Measurements from ENCODE around the gene TTC32.

Gene TTC32

DNA sequence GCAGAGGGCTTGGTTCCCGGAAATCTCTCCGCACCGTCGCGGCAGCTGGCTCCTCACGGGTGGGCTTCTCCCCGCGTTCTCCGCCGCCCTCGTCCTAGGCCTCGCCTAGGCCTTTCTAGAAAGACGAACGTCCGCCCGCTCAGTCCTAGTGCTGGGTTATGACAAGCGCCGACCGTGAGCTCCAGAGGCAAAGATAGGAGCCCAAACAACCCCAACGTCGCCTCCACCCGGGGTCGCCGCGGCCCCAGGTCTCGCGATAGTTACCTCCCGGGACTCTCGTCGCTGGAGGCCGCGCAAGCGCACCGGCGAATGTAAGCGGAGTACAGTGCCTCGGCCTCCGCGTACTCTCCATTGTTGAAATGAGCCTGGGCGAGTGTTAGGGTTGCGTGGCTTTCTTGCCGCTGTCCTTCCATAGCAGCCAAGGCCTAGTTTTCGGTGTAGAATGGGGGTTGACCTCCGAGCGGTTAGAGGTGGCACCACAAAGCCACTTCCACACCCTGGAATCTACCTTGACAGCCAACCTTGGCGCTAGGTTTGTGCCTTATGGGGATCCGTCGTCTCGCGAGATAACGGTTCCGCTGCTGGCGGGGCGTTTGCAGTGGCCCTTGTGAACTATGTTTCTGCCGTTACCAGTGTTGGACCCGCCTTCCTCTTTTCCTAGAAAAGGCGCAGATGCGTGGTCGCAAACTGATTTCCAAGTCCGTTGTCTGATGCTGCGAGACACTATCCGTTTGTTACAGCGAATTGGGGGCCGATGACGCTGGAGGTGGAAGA lies at the start of gene TTC32:
TSS of gene TTC32 (minus strand) at position 542 of the 774 bp plus-strand sequence. CDS start at position 413, 129 bp downstream.
- TF ChIP-seq, protein P1, sequence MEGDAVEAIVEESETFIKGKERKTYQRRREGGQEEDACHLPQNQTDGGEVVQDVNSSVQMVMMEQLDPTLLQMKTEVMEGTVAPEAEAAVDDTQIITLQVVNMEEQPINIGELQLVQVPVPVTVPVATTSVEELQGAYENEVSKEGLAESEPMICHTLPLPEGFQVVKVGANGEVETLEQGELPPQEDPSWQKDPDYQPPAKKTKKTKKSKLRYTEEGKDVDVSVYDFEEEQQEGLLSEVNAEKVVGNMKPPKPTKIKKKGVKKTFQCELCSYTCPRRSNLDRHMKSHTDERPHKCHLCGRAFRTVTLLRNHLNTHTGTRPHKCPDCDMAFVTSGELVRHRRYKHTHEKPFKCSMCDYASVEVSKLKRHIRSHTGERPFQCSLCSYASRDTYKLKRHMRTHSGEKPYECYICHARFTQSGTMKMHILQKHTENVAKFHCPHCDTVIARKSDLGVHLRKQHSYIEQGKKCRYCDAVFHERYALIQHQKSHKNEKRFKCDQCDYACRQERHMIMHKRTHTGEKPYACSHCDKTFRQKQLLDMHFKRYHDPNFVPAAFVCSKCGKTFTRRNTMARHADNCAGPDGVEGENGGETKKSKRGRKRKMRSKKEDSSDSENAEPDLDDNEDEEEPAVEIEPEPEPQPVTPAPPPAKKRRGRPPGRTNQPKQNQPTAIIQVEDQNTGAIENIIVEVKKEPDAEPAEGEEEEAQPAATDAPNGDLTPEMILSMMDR (IDR thresholded peaks at IDR 0.05) = peak; percentile 45
- H3K27me3 ChIP-seq (ENCODE audit: control insufficient read depth, insufficient read depth, low read length) = no peaks in the 10 kb centered on the region

DNA sequence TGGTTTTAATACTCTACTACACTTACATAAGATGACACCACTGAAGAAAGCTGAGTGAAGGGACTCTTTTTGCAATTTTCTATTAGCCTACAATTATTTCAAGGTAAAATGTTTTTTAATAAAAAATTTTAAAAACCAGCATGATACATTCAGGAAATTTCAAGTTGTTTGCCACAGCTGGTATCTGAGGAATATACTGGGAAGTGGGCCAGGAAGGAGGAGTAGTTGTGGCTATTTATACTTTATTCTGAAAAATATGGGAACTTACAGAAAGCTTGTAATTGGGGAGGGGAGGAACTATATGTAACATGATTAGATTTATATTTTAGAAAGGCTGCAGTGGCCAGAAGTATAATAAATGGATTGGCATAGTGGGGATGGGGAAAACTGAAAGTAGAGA lies 47.3 kb upstream of the TTC32 start:
- Histone ChIP-seq H3K9ac (no peak overlapping the region), H2AFZ (no peak overlapping the region), H3K4me3 (ENCODE audit: low read depth, low read length) (no peak overlapping the region), H3K36me3 (ENCODE audit: control insufficient read depth, insufficient read depth, low read length) (no peaks in the 10 kb centered on the region), H3K4me2 (ENCODE audit: low read length) (no peak overlapping the region), H3K27me3 (ENCODE audit: control insufficient read depth, insufficient read depth, low read length) (no peaks in the 10 kb centered on the region), H3K79me2 (no peaks in the 10 kb centered on the region), H3K4me1 (no peaks in the 10 kb centered on the region), H3K27ac (no peak overlapping the region), H3K9me3 (ENCODE audit: control insufficient read depth, low read length) (no peaks in the 10 kb centered on the region)
- TF ChIP-seq, protein P1 (IDR thresholded peaks at IDR 0.05) = no peak

More for the DNA sequence above, at the start of gene TTC32:
- Histone ChIP-seq H2AFZ (peak within 1 kb of the TSS; percentile 96), H3K79me2 (peaks cover 21% of the 10 kb centered on the region), H3K4me2 (ENCODE audit: low read length) (peak within 1 kb of the TSS; percentile 71), H3K4me1 (peaks cover 9% of the 10 kb centered on the region), H3K27ac (peak within 1 kb of the TSS; percentile 91), H3K4me3 (ENCODE audit: low read depth, low read length) (peak within 1 kb of the TSS; percentile 94), H3K36me3 (ENCODE audit: control insufficient read depth, insufficient read depth, low read length) (no peaks in the 10 kb centered on the region), H3K9ac (peak within 1 kb of the TSS; percentile 78), H3K9me3 (ENCODE audit: control insufficient read depth, low read length) (no peaks in the 10 kb centered on the region)

DNA sequence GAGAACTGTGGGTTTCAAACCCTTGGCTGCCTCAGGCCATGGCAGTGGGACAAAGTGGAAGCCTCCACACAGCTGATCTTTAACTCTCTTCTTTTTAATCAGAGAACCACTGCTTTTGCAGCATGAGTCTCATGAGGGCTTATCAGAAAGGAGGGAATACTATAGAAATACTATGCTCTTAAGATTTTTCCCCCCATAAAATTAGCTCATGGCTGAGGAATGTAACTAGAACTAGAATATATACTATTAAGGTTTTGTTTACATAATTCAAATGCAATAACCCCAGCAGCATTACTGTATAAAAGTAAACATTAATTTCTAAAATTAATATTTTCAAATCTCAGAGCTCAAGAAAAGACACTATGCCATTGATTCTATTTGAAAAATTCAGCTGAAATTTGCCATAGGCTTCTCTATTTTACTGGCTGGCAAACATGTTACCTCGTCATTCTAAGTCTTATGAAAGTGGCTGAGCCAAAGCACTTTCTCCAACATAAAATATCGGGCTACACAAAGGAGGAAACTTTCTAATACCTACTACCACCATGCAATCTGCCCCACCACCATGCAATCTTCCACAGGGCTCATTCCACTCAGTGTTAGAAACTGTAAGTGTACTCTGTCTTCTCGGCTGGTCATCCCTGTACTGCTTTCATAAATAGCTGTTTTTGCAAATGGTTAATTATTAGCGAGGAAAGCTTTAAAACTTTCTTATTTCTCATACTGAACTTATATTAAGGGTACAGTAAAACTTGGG lies 45.6 kb upstream of the TTC32 start:
- H3K27ac ChIP-seq = no peak overlapping the region
- H3K9ac ChIP-seq = no peak overlapping the region
- no peaks in the 10 kb centered on the region for H3K27me3 ChIP-seq (ENCODE audit: control insufficient read depth, insufficient read depth, low read length)
- H3K4me1 ChIP-seq = no peaks in the 10 kb centered on the region
- no peaks in the 10 kb centered on the region for H3K9me3 ChIP-seq (ENCODE audit: control insufficient read depth, low read length)
- TF ChIP-seq, protein P1 (IDR thresholded peaks at IDR 0.05) = no peak
- no peak overlapping the region for H3K4me2 ChIP-seq (ENCODE audit: low read length)
- H3K79me2 ChIP-seq = no peaks in the 10 kb centered on the region
- no peak overlapping the region for H2AFZ ChIP-seq
- no peaks in the 10 kb centered on the region for H3K36me3 ChIP-seq (ENCODE audit: control insufficient read depth, insufficient read depth, low read length)
- H3K4me3 ChIP-seq (ENCODE audit: low read depth, low read length) = no peak overlapping the region

DNA sequence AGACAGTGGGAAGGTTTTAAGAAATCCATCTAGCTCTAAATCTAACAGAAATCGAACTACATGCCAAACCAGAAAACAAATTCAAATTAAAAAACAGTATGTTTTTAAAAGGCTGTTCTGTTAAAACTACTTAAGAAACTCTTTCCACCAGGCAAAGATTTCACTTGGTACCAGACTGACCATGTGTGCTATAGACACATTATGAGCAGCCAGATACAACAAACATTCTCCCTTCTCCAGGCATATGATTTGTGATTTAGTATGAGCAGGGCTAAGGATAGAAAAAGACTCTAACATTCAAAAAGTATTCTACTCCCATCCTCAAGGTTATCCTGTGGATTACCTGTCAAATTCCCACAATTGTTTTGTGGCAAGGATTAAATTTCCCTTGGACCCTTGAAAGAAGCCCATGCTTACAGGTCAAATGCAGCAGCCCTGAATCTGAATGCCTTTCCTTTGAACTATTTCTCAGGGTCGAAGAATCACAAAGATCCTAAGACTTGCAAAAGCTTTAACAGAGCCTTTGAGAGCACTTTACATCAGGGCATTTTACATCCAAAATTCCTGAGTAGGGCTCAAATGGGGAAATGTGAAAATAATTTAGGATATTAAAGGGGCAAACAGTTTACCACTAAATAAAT lies 42.5 kb upstream of the TTC32 start:
- Histone ChIP-seq H3K27me3 (ENCODE audit: control insufficient read depth, insufficient read depth, low read length) (no peaks in the 10 kb centered on the region), H3K27ac (no peak overlapping the region), H3K79me2 (no peaks in the 10 kb centered on the region), H3K4me1 (no peaks in the 10 kb centered on the region), H3K4me3 (ENCODE audit: low read depth, low read length) (no peak overlapping the region), H3K9me3 (ENCODE audit: control insufficient read depth, low read length) (no peaks in the 10 kb centered on the region), H3K36me3 (ENCODE audit: control insufficient read depth, insufficient read depth, low read length) (no peaks in the 10 kb centered on the region), H3K9ac (no peak overlapping the region), H2AFZ (no peak overlapping the region), H3K4me2 (ENCODE audit: low read length) (no peak overlapping the region)
- TF ChIP-seq, protein P1 (IDR thresholded peaks at IDR 0.05) = no peak
